ENCODE results near the gene ERP27.

The ERP27 gene

GRCh38 chr12:14902465-14902864 lies 35.9 kb downstream of the ERP27 start:
- Histone ChIP-seq H3K27ac (ENCODE audit: low read depth, low read length) (no peak overlapping the region), H2AFZ (ENCODE audit: insufficient read depth, low read length, poor library complexity) (no peak overlapping the region), H3K4me2 (ENCODE audit: low read length) (no peak overlapping the region), H3K79me2 (ENCODE audit: control insufficient read depth, insufficient read depth, low read length, poor library complexity) (no peaks in the 10 kb centered on the region), H3K36me3 (ENCODE audit: control insufficient read depth in 1 of 2, insufficient read depth in 2 of 2, low read length in 2 of 2) (no peaks in the 10 kb centered on the region), H3K79me1 (ENCODE audit: low read length) (no peaks in the 10 kb centered on the region), H2BK5ac (ENCODE audit: low read depth, low read length, poor library complexity) (no peak overlapping the region), H2BK12ac (ENCODE audit: low read length) (no peak overlapping the region), H3K14ac (ENCODE audit: low read length) (no peak overlapping the region), H4K8ac (ENCODE audit: low read depth, low read length) (no peak overlapping the region), H3K9ac (ENCODE audit: low read length) (no peak overlapping the region), H3K23ac (ENCODE audit: low read length) (no peak overlapping the region), H3K4me1 (ENCODE audit: control insufficient read depth in 1 of 2, insufficient read depth in 2 of 2, low read length in 2 of 2) (peaks cover 0 to 2% of the 10 kb centered on the region in 2 experiments), H2AK5ac (ENCODE audit: low read length) (no peak overlapping the region), H4K12ac (ENCODE audit: low read depth, low read length) (no peak overlapping the region), H3K4me3 (ENCODE audit: low read depth, low read length) (no peak overlapping the region), H3K18ac (ENCODE audit: low read length) (no peak overlapping the region), H3K4ac (ENCODE audit: low read depth, low read length) (no peak overlapping the region), H3K9me3 (ENCODE audit: insufficient read depth, low read depth, low read length) (no peaks in the 10 kb centered on the region), H2BK120ac (ENCODE audit: insufficient read depth, low read length, poor library complexity) (no peak overlapping the region), H4K91ac (ENCODE audit: low read depth, low read length) (no peak overlapping the region), H3K27me3 (ENCODE audit: insufficient read depth, low read length) (no peaks in the 10 kb centered on the region)
- no CpG with 5 or more reads among the region's 2 CpGs for WGBS (ENCODE audit: extremely low coverage, insufficient coverage, insufficient read length)
- no peak for DNase-seq

DNA sequence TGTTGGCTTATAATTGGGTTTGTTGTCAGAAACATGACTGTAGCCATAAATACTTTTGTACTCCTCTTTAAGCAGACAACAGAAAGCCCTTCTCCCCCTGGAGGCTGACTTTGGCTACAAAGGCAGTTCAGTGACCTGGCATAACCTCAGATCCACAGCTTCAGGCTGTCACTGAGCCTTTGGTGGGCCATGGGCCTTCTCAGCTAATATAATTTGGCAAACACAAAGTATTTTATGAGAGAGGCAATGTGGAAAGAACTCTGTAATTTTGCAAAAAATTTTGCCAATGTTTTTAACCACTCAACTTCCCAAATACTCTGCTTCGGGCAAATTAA lies 37.1 kb downstream of the ERP27 start:
- Histone ChIP-seq H3K9me3 (ENCODE audit: insufficient read depth, low read depth, low read length) (no peaks in the 10 kb centered on the region), H3K27me3 (ENCODE audit: insufficient read depth, low read length) (no peaks in the 10 kb centered on the region), H3K4me3 (ENCODE audit: low read depth, low read length) (no peak overlapping the region), H4K12ac (ENCODE audit: low read depth, low read length) (no peak overlapping the region), H2BK5ac (ENCODE audit: low read depth, low read length, poor library complexity) (no peak overlapping the region), H3K79me1 (ENCODE audit: low read length) (no peaks in the 10 kb centered on the region), H2BK12ac (ENCODE audit: low read length) (no peak overlapping the region), H3K18ac (ENCODE audit: low read length) (no peak overlapping the region), H2AK5ac (ENCODE audit: low read length) (no peak overlapping the region), H4K91ac (ENCODE audit: low read depth, low read length) (no peak overlapping the region), H2BK120ac (ENCODE audit: insufficient read depth, low read length, poor library complexity) (no peak overlapping the region), H3K23ac (ENCODE audit: low read length) (no peak overlapping the region), H4K8ac (ENCODE audit: low read depth, low read length) (no peak overlapping the region), H3K4me1 (ENCODE audit: control insufficient read depth in 1 of 2, insufficient read depth in 2 of 2, low read length in 2 of 2) (peaks cover 0 to 2% of the 10 kb centered on the region in 2 experiments), H2AFZ (ENCODE audit: insufficient read depth, low read length, poor library complexity) (no peak overlapping the region), H3K14ac (ENCODE audit: low read length) (no peak overlapping the region), H3K79me2 (ENCODE audit: control insufficient read depth, insufficient read depth, low read length, poor library complexity) (no peaks in the 10 kb centered on the region), H3K4ac (ENCODE audit: low read depth, low read length) (no peak overlapping the region), H3K36me3 (ENCODE audit: control insufficient read depth in 1 of 2, insufficient read depth in 2 of 2, low read length in 2 of 2) (no peaks in the 10 kb centered on the region), H3K9ac (ENCODE audit: low read length) (no peak overlapping the region), H3K27ac (ENCODE audit: low read depth, low read length) (no peak overlapping the region), H3K4me2 (ENCODE audit: low read length) (no peak overlapping the region)
- DNase-seq: no peak
- WGBS (ENCODE audit: extremely low coverage, insufficient coverage, insufficient read length): no CpG with 5 or more reads among the region's 1 CpG

- no peak overlapping the region for H3K23ac ChIP-seq (ENCODE audit: low read length)
- H3K4me2 ChIP-seq (ENCODE audit: low read length): no peak overlapping the region
- H2AK5ac ChIP-seq (ENCODE audit: low read length): no peak overlapping the region
- no peak overlapping the region for H3K4ac ChIP-seq (ENCODE audit: low read depth, low read length)
- WGBS (ENCODE audit: extremely low coverage, insufficient coverage, insufficient read length): no CpG with 5 or more reads among the region's 5 CpGs
- no peak overlapping the region for H3K9ac ChIP-seq (ENCODE audit: low read length)
- H3K4me1 ChIP-seq (ENCODE audit: control insufficient read depth in 1 of 2, insufficient read depth in 2 of 2, low read length in 2 of 2): peaks cover 0 to 2% of the 10 kb centered on the region in 2 experiments
- H3K14ac ChIP-seq (ENCODE audit: low read length): no peak overlapping the region
- H3K27me3 ChIP-seq (ENCODE audit: insufficient read depth, low read length): no peaks in the 10 kb centered on the region
- H2AFZ ChIP-seq (ENCODE audit: insufficient read depth, low read length, poor library complexity): no peak overlapping the region
- H3K27ac ChIP-seq (ENCODE audit: low read depth, low read length): no peak overlapping the region
- H2BK12ac ChIP-seq (ENCODE audit: low read length): no peak overlapping the region
- peak; percentile 35 to 72 for DNase-seq
- H3K9me3 ChIP-seq (ENCODE audit: insufficient read depth, low read depth, low read length): no peaks in the 10 kb centered on the region
- no peak overlapping the region for H4K12ac ChIP-seq (ENCODE audit: low read depth, low read length)
- H4K8ac ChIP-seq (ENCODE audit: low read depth, low read length): no peak overlapping the region
- H2BK120ac ChIP-seq (ENCODE audit: insufficient read depth, low read length, poor library complexity): no peak overlapping the region
- H3K18ac ChIP-seq (ENCODE audit: low read length): no peak overlapping the region
- H3K79me2 ChIP-seq (ENCODE audit: control insufficient read depth, insufficient read depth, low read length, poor library complexity): no peaks in the 10 kb centered on the region
- no peaks in the 10 kb centered on the region for H3K36me3 ChIP-seq (ENCODE audit: control insufficient read depth in 1 of 2, insufficient read depth in 2 of 2, low read length in 2 of 2)
- H3K79me1 ChIP-seq (ENCODE audit: low read length): no peaks in the 10 kb centered on the region
- no peak overlapping the region for H4K91ac ChIP-seq (ENCODE audit: low read depth, low read length)
- no peak overlapping the region for H2BK5ac ChIP-seq (ENCODE audit: low read depth, low read length, poor library complexity)
- H3K4me3 ChIP-seq (ENCODE audit: low read depth, low read length): no peak overlapping the region
Measured at GRCh38 chr12:14900521-14901227, 37.7 kb downstream of the ERP27 start.

DNA sequence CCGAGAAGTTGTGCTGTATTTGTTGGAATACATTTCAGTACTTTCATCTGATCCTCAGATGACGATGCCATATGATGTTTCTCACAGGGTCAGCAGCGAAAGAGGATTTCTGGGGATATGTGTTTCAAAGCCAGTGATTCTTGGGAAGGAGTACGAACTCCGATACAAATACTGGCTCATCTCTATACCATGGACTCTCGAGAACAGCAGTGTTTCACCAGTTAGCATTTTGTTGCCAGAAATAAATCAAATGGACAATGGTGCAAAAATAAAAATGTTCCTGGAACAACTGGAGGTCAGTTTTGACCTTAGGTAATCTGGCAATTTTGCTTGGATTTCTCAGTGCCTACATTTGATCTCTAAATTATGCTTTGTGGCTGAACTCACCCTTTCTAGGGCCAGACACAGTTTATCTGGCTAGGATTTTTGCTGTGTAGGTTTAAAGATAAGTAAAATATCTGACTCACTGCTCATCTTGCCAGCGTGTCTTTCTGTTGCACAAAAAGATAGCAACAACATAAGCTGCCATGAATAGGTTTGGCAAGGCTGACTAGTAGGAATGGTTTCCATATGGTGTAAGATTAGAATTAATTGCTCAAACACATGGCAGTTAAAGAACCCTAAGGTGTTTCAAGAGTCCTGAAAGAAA lies 41.7 kb downstream of the ERP27 start:
- Histone ChIP-seq H4K91ac (ENCODE audit: low read depth, low read length) (no peak overlapping the region), H3K4ac (ENCODE audit: low read depth, low read length) (no peak overlapping the region), H2BK12ac (ENCODE audit: low read length) (peak overlapping the region; percentile 70), H3K9me3 (ENCODE audit: insufficient read depth, low read depth, low read length) (no peaks in the 10 kb centered on the region), H2BK120ac (ENCODE audit: insufficient read depth, low read length, poor library complexity) (no peak overlapping the region), H3K79me2 (ENCODE audit: control insufficient read depth, insufficient read depth, low read length, poor library complexity) (no peaks in the 10 kb centered on the region), H4K12ac (ENCODE audit: low read depth, low read length) (no peak overlapping the region), H3K4me2 (ENCODE audit: low read length) (no peak overlapping the region), H3K4me1 (ENCODE audit: control insufficient read depth in 1 of 2, insufficient read depth in 2 of 2, low read length in 2 of 2) (peaks cover 0 to 2% of the 10 kb centered on the region in 2 experiments), H3K36me3 (ENCODE audit: control insufficient read depth in 1 of 2, insufficient read depth in 2 of 2, low read length in 2 of 2) (no peaks in the 10 kb centered on the region), H3K18ac (ENCODE audit: low read length) (no peak overlapping the region), H2AK5ac (ENCODE audit: low read length) (no peak overlapping the region), H3K79me1 (ENCODE audit: low read length) (no peaks in the 10 kb centered on the region), H3K4me3 (ENCODE audit: low read depth, low read length) (no peak overlapping the region), H3K14ac (ENCODE audit: low read length) (no peak overlapping the region), H3K9ac (ENCODE audit: low read length) (no peak overlapping the region), H3K27ac (ENCODE audit: low read depth, low read length) (no peak overlapping the region), H4K8ac (ENCODE audit: low read depth, low read length) (no peak overlapping the region), H2AFZ (ENCODE audit: insufficient read depth, low read length, poor library complexity) (no peak overlapping the region), H3K27me3 (ENCODE audit: insufficient read depth, low read length) (no peaks in the 10 kb centered on the region), H3K23ac (ENCODE audit: low read length) (no peak overlapping the region), H2BK5ac (ENCODE audit: low read depth, low read length, poor library complexity) (no peak overlapping the region)
- no CpG with 5 or more reads among the region's 7 CpGs for WGBS (ENCODE audit: extremely low coverage, insufficient coverage, insufficient read length)
- DNase-seq: peak; percentile 71 to 83

Measured in trophoblast cell (in vitro differentiated cells and primary cell).